Loucy (cell line): ENCODE measurements around the gene PBOV1.

Experiments
- EZH2phosphoT487 ChIP-seq: fragments of 200-600 bp; IDR thresholded peaks from 2 replicates; pipeline ENCODE4 v1.6.1; 2018; ENCODE audit warnings: antibody characterized with exemption, mild to moderate bottlenecking, moderate library complexity, borderline replicate concordance
- TF ChIP-seq, protein P1 (sequence below): fragments of 200-600 bp; sonication (generic); conservative IDR thresholded peaks from 2 replicates; pipeline ENCODE4 v1.5.1; 2014; ENCODE audit warnings: mild to moderate bottlenecking, antibody characterized with exemption, low read length

DNA sequence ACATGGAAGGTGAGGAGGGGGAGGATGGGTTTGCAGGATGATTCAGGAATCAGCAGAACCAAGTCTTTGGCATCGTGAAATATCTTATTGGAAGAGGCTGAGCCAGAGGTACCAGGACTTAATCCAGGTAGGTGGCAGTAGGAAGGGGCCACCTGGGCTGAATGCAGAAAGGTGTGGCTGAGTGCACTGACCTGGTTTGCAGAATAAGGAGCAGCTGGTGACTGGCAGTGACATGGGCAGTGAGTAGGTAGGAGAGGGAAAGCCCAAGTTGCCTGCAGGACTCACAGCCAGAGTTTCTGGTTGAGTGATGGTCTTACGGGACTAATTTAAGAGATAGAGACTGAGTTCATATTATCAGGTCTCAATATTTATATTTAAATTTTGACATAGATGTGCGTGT is 1.1 kb upstream of the PBOV1 start:
- TF ChIP-seq, protein P1, sequence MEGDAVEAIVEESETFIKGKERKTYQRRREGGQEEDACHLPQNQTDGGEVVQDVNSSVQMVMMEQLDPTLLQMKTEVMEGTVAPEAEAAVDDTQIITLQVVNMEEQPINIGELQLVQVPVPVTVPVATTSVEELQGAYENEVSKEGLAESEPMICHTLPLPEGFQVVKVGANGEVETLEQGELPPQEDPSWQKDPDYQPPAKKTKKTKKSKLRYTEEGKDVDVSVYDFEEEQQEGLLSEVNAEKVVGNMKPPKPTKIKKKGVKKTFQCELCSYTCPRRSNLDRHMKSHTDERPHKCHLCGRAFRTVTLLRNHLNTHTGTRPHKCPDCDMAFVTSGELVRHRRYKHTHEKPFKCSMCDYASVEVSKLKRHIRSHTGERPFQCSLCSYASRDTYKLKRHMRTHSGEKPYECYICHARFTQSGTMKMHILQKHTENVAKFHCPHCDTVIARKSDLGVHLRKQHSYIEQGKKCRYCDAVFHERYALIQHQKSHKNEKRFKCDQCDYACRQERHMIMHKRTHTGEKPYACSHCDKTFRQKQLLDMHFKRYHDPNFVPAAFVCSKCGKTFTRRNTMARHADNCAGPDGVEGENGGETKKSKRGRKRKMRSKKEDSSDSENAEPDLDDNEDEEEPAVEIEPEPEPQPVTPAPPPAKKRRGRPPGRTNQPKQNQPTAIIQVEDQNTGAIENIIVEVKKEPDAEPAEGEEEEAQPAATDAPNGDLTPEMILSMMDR, result no peak
- TF ChIP-seq EZH2phosphoT487, result no peak
